ENCODE results near the gene OLFM4.

DNA sequence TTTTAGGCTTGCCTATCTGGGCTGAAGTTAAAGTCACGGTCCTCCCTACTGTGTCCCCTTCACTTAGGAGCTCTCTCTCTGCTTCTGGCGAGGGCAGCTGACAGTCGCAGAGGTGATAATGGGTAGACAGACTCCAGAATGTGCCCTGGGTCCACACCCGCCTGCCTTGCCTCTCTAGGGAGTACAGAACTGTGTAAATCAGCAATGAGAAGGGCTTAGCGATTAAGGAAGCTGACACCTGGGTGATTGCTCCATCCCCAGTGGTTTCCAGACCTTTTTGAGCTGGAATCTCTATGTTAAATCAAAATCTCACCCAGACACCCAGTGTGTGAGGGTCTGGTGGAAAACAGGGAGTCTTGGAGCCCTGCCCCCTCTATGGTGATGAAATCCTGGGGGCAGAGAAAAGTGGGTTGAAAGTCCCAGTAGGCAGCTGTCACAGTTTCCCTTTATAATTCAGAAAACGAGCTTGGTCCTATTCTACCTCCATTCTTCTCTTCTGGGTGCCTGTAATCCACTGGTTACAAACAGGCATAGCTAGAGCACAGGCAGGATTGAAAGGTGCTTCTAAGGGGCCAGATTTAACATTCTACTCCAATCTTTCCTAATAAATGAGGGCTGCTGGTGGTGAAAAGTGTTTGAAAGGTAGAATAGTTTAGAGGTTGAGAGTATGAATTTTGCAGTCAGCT, 46.9 kb downstream of the OLFM4 start:
- TF ChIP-seq, protein P1, sequence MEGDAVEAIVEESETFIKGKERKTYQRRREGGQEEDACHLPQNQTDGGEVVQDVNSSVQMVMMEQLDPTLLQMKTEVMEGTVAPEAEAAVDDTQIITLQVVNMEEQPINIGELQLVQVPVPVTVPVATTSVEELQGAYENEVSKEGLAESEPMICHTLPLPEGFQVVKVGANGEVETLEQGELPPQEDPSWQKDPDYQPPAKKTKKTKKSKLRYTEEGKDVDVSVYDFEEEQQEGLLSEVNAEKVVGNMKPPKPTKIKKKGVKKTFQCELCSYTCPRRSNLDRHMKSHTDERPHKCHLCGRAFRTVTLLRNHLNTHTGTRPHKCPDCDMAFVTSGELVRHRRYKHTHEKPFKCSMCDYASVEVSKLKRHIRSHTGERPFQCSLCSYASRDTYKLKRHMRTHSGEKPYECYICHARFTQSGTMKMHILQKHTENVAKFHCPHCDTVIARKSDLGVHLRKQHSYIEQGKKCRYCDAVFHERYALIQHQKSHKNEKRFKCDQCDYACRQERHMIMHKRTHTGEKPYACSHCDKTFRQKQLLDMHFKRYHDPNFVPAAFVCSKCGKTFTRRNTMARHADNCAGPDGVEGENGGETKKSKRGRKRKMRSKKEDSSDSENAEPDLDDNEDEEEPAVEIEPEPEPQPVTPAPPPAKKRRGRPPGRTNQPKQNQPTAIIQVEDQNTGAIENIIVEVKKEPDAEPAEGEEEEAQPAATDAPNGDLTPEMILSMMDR (conservative IDR thresholded peaks at IDR 0.05; ENCODE audit: low read length) = no peak
- TF ChIP-seq EZH2phosphoT487 (IDR thresholded peaks at IDR 0.05; ENCODE audit: borderline replicate concordance, low read depth, low read length) = no peak

All from OCI-LY7 (cell line).